NCI-H1092 treated with DMSO at 0.1 percent for 48 hours (cell line): ENCODE results near the gene MAPK8IP2.
A peak's percentile ranks its signal among the peaks of the same experiment; 100 is the strongest.
"Not testable (repeated sequence)": the region's sequence is repeated elsewhere in the genome, so short reads cannot be mapped to it uniquely, and the experiment has no call there.

Experiments
- DNase-seq: peaks from one replicate; lab custom pipeline; 2025; lab: John Stamatoyannopoulos, UW

MAPK8IP2 gene

GRCh38 chr22:50612528-50613221 lies 12.1 kb downstream of the MAPK8IP2 start:
- DNase-seq, result no peak

- DNase-seq, result no peak
Observed at GRCh38 chr22:50613291-50613981, 12.8 kb downstream of the MAPK8IP2 start.

GRCh38 chr22:50614296-50614695 lies 13.7 kb downstream of the MAPK8IP2 start:
- DNase-seq, result not testable (repeated sequence)

- DNase-seq, result peak; percentile 23
Observed at GRCh38 chr22:50620593-50621355, 20.2 kb downstream of the MAPK8IP2 start.

- DNase-seq, result no peak
Observed at GRCh38 chr22:50621356-50621880, 20.8 kb downstream of the MAPK8IP2 start.

GRCh38 chr22:50621948-50622722 lies 21.5 kb downstream of the MAPK8IP2 start:
- DNase-seq, result no peak

- no peak for DNase-seq
Observed at GRCh38 chr22:50622723-50623327, 22.2 kb downstream of the MAPK8IP2 start.

- no peak for DNase-seq
Observed at GRCh38 chr22:50624347-50625130, 23.9 kb downstream of the MAPK8IP2 start.

GRCh38 chr22:50625131-50625567 lies 24.6 kb downstream of the MAPK8IP2 start:
- DNase-seq, result no peak

- no peak for DNase-seq
Observed at GRCh38 chr22:50625568-50626313, 25.1 kb downstream of the MAPK8IP2 start.

GRCh38 chr22:50626314-50626849 lies 25.8 kb downstream of the MAPK8IP2 start:
- DNase-seq, result no peak

GRCh38 chr22:50626850-50627641 lies 26.5 kb downstream of the MAPK8IP2 start:
- DNase-seq, result no peak

GRCh38 chr22:50627642-50628542 lies 27.3 kb downstream of the MAPK8IP2 start, which contains the start of gene ARSA:
TSS of gene ARSA (minus strand) at chr22:50628152. CDS start at chr22:50627779, 373 bp downstream.
- DNase-seq, result peak; percentile 17

GRCh38 chr22:50628543-50629134 lies 28.0 kb downstream of the MAPK8IP2 start:
- no peak for DNase-seq

- DNase-seq, result no peak
Observed at GRCh38 chr22:50630376-50630775, 29.8 kb downstream of the MAPK8IP2 start.

GRCh38 chr22:50633086-50633485 lies 32.5 kb downstream of the MAPK8IP2 start:
- DNase-seq, result no peak

- no peak for DNase-seq
Observed at GRCh38 chr22:50633771-50634170, 33.2 kb downstream of the MAPK8IP2 start.
